Stimulated activated CD8-positive, alpha-beta memory T cell treated with anti-CD3 and anti-CD28 coated beads, Interleukin-2, amount 100 ng/mL, for 48 hours (primary cell): ENCODE data around the gene CORO7.
"Not testable (repeated sequence)": the region's sequence is repeated elsewhere in the genome, so short reads cannot be mapped to it uniquely, and the experiment has no call there.

Experiments
- DNase-seq, 2 donors: peaks; one replicate each; pipeline ENCODE4 v3.0.0-alpha.2; 2020; ENCODE audit warnings: low read depth in 2 of 2

Gene CORO7

DNA sequence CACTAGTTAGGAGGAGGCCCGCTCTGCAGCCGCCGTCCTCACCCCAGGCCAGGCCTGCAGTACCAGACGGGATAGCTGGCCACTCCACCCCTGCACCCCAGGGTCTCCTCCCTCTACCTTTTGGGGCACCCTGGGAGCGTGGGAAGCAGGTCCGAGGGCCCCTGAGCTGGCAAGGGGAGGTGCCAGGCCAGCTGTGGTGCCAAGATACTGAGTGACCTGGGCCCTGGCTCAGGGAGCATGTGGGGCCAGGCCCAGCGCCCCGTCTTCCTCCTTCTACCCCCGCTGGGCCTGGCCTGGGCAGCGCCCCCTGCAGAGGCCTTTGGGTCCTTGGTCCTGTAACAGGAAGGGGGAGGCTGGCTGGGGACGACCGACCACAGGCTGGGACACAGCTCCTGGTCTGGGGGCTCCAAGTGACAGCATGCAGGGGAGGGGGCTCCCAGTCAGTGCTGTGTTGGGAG is 78.2 kb downstream of the CORO7 start:
- no peak for DNase-seq

DNA sequence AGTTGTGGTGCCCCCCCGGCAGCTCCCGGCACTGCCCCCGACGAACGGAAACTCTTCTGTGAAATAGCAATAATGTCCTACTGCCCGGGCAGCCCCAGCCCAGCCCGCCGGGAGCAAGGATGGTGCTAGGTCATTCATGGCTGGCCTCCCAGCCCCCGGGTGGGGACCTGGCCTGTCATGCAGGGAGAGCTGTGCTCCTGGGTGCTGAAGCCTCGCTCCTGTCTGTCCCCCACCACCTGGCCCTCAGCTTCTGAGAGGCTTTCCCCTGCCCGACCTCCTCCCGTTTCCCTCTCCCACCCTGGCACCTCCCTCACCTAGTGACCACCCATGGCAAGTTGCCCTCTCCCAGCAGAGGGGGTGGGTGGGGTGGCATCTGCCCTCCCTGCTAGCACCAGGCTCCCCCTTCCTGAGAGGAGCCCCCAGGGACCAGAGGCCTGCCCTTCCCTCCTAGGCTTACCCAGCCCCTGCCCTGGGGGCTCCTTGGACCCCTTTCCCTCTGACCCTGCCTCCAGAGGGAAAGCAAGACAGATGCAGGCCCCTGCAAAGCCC is 78.8 kb downstream of the CORO7 start:
- DNase-seq, result no peak

DNA sequence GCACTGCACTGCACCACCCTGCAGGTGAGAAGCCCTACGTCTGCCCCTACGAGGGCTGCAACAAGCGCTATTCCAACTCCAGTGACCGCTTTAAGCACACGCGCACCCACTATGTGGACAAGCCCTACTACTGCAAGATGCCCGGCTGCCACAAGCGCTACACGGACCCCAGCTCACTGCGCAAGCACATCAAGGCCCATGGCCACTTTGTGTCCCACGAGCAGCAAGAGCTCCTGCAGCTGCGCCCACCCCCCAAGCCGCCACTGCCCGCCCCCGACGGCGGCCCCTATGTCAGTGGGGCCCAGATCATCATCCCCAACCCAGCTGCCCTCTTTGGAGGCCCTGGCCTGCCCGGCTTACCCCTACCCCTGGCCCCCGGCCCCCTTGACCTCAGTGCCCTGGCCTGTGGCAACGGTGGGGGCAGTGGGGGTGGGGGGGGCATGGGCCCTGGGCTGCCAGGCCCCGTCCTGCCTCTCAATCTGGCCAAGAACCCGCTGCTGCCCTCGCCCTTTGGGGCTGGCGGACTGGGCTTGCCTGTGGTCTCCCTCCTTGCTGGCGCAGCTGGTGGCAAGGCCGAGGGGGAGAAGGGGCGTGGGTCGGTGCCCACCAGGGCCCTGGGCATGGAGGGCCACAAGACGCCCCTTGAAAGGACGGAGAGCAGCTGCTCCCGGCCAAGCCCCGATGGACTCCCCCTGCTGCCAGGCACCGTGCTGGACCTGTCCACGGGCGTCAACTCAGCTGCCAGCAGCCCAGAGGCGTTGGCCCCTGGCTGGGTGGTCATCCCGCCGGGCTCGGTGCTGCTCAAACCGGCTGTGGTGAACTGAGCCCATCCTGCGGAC is 79.5 kb downstream of the CORO7 start:
- no peak for DNase-seq

DNA sequence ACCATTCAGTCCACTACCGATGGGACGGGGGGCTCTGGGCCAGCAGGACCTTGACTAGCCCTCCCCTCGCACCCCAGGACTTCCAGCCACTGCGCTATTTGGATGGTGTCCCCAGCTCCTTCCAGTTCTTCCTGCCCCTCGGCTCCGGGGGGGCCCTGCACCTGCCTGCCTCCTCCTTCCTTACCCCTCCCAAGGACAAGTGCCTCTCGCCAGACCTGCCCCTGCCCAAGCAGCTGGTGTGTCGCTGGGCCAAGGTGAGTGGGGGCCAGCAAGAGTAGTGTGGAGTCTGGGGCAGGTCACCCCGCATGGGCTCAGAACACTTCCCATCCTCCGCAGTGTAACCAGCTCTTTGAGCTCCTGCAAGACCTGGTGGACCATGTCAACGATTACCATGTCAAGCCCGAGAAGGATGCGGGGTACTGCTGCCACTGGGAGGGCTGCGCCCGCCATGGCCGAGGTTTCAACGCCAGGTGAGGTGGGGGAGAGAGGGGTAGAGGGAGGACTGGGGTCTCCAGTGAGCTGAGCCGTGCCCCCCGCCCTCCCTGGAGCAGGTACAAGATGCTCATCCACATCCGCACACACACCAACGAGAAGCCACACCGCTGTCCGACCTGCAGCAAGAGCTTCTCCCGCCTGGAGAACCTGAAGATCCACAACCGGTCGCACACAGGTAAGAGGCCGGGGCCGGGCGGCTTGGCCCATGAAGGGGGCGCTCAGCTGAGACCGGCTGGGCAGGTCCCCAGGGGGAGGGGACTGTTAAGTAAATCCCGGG is 81.5 kb downstream of the CORO7 start:
- no peak for DNase-seq

DNA sequence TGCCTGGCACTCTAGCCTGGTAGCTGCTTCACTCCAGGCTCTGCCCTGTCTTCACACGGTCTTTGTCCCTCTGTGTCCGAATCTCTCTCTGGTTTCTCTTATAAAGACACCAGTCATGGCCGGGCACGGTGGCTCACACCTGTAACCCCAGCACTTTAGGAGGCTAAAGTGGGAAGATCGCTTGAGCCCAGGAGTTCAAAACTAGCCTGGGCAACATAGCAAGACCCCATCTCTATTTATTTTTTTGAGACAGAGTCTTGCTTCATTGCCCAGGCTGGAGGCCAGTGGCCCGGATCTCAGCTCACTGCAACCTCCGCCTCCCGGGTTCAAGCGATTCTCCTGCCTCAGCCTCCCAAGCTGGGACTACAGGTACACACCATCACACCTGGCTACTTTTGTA is 82.7 kb downstream of the CORO7 start:
- not testable (repeated sequence) for DNase-seq

DNA sequence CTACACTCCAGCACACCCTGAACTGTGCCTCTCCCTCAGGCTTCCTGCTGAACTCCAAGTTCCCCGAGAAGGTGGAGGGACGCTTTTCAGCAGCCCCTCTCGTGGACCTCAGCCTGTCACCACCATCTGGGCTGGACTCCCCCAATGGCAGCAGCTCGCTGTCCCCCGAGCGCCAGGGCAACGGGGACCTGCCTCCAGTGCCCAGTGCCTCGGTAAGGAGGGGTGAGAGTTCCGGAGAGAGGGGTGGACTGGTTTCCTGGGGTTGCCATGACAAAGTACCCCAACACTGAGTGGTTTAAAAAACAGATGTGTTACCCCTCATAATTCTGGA is 83.1 kb downstream of the CORO7 start:
- no peak for DNase-seq

DNA sequence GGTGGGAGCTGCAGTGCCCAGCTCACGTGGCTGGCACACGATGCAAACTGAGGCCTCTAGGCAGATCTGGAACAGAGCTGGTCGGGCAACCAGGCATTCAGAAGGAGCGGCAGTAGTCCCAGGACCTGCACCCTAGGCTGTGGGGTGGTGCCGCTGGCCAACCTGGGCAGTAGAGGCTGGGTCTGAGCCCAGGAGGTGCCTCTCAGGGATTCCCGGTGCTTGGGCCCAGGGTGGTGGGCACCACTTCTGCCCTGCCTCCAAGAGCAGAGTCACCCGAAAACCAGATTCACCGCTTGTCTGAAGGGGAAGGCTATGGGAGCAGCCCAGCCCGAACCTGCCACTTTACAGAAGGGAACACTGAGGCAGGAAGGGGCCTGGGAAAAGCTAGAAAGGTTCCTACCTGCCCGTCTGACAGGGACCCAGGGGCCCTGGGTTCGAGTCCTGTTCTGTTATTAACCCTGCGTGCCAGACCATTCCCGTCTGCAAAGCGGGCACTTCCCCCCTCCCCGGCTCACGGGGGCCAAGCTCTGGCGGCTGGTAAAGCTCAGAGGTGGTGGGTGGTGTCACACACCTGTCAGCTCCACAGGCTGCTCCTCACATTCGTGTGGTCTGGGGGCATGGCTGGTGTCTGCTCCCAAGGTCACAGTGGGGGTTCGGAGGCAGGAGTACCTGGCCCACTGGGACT is 83.6 kb downstream of the CORO7 start:
- no peak for DNase-seq

DNA sequence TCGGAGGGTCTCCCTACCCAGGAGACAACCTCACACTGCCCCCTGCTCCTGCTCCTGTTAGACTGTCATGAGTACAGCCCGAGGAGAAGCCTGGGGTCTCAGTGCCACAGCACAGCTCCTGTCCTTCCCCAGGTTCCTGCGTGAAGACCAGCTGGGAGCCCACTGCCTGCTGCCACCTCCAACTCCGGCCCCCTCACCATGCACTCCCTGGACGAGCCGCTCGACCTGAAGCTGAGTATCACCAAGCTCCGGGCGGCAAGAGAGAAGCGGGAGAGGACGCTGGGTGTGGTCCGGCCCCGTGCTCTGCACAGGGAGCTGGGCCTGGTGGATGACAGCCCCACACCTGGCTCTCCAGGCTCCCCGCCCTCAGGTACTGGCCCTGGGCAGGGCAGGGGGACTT is 84.3 kb downstream of the CORO7 start:
- no peak for DNase-seq

DNA sequence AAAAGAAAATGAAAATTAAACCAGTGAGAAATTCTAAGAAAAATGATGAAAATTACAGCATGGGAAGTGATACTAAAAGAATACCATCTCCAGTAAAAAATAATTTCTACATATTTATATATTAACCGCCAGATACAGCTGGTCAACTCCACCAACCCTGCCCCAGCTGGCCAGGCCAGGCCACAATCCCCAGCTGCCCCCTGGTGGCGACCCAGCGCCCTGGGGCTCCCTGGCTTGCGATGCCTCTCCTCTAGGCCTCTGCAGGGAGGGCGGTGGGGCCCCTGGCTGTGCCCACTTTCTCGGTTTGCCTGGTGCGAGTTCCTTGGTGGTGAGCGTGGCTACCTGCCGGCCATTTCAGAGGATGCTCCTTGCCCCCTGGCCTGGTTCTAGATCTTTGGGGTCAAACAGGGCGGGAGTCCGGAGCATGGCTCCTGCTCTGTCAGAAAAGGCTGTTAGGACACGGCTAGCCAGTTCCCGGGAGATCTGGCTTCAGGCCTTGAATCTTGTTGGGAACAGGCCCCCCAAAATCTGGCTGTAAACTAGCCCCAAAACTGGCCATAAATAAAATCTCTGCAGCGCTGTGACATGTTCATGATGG is 86.0 kb downstream of the CORO7 start:
- DNase-seq, result peak; percentile 61 to 69

DNA sequence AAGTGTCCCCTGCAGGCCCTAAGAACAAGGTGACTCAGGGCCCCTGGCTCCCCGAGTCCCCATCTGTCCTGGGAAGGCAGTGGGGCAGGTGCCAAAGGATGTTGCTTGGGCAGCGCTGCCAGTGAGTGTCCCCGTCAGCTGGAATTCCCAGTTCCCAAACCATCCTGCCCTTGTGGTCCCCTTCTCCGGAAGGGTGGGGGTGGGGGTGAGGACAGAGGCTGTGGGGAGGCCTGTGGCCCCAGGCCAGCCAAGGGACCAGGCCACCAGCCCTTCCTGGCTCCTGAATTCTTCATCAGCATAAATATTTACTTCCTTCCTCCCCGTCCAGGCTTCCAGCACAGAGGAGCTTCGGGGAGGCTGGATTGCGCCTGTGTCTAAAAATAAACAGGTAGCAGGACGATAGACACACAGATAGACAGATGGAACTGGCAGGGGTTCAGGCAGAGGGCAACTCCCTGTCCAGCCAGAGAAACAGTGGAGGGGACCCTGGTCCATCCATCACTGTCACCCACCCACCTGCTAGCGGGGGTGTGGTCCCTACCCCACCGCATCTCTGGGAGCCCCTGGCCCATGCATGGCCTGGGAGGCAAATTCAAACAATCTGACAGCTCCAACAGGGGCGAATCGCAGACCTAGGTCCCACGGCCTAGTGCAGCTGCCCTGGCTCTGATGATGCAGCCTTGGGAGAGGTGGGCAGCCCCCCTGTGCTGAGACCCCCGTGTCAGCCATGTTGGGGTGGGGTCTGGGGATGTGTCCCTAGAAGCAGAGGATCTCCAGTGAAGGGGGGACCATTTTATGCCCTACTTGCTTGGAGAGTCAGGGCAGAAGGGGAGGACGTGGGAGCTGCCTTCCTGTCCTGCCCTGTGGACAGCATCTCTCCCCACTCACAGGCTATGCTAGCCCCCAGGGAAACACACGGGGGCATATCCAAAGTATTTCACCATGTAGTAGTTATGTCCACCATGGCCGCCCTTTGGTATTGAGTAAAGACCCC is 87.3 kb downstream of the CORO7 start:
- DNase-seq, result no peak

DNA sequence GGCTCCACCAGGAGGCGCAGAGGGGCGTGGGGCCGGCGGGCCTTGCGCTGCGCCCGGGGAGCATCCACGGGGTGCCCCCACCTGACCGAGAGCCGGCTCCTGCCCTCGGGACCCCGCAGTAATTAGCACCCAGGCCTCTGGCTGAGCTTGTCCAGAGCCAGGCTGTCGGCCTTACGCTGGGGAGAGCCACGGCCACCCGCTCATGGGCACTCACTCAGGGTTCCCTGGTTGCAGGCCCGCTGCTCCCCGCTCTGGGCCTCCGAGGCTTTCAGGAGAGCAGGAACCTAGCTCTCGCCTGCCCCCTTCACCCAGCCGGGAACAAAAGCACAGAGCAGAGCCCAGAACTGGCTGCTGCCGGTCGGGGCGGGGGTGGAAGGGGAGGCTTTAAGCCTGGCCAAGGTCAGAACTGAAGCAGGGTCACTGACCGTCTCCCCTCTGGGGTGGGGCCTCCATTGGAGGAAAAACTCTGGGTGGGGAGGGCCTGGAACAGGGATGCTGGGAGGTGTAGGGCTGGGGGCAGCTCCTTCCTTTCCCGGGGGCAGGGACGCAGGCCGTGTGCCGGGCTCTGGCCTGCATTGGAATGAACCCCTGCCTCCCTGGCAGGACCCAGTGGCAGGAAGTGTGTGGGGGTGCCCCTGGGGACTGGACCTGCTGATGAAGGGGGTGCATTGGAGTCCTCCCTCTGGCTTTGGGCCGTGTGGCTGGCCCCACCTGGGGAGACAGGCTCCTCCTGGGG is 88.2 kb downstream of the CORO7 start:
- no peak for DNase-seq

DNA sequence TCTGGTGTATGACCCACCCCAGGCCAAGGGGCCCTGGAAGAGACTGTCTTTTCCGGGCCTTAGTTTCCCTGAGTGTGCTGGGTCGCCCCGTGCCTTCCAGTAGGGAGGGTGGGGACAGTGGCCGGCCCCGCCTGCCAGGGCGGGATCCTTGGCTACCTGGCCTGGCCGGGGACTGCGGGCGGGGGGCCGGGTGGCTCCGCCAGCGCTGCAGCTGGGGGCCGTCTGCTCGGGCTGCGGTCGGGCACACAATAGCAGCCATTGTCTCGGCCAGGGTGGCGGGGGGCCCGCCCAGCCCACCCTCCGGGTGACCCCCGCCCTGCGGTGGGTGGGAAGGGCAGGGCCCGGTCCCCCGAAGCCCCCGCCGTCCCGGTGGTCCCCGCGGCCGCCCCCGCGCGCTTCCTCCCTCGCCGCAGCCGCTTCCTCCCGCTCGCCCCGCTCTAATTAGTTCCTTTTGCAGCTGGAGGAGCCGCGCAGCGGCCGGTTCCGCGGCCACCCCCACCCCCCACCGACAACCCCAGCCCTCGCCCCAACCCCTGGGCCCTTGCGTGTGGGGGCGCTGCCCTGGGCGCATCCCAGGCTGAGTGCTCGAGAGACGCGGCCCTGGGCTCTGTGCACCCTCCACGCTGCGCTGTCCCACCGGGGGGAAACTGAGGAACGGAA is 88.9 kb downstream of the CORO7 start:
- no peak for DNase-seq

DNA sequence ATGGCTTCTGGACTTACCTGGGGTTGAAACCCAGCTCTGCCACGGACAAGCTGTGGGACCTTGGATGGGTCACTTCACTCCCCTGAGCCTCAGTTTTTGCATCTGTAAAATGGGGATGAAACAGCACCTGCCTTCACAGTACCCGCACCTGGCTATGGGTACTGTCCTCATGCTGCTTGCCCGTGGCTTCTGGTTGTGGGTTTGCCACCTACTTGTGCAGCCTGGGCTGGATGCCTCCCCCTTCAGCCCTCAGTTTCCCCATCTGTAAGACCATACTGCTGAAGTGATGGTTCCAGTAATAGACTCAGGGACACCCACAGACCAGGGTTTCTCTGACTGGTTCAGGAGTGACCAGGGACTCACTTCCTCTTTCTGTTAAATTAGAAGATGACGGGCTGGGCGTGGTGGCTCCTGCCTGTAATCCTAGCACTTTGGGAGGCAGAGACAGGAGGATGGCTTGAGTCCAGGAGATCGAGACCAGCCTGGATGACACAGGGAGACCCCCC is 91.1 kb downstream of the CORO7 start:
- DNase-seq, result no peak

DNA sequence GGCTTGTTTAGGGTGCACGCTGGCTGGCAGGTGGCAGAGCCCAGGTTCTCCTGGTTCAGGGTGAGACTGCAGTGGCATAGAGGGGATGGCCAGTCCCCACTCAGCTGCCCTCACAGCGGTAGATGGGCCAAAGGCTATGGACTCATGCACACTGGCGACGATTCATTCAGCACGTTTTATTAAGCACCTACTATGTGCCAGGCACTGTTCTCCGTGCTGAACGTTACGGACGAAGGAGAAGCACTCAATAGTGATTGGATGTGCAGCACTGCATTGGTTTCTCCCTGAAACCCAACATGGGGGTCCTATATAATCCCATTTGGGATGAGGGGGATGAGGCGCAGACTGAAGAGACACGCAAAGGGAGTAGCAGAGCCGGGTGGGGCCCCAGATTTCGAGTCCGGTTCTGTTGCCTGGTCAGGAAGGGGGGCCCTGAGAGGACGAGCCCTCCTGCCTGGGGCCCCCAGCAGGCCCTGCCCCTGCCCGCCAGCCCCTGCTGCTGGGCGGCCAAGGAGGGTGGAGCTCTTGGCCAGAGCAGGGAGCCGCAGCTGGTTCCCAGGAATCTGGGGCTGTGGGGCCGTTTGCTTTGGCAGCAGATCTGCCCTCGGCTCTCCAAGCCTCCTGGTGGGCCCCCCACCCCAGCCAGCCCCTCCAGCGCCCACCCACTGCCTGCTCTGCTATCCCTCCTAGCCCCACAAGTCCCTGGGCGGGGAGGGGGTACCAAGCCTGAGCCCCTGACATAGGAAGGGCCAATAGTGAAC is 91.7 kb downstream of the CORO7 start:
- DNase-seq, result no peak

DNA sequence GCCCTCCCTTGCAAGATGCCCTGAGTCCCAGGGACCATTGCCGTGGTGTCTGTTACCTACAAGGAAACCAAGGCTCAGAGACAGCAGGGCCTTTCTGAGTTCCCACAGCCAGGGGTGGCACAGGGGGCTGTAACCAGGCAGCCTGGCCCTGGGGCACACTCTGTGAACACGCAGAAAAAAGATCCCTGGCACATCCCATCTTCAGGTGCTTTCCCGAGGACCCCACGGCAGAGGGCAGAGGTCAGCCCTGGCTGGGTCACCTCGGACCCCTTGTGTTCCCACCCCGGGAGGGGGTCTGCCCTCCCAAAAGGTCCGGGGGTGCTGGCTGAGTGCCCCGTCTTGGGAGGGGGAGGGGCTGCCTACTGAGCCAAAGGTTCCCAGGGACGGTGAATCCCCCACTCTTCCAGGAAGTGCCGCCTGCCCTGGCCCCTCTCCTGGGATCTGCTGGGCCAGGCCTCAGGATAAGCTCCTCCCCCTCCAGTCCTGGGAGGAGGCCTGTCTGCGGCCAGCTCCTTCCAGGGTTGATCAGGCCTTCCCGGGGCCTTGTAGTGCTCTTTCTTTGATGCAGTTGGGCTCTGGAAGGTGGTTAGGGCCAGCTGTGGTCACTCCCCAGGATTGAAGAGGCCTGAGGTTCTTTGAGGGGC is 92.4 kb downstream of the CORO7 start:
- no peak for DNase-seq

DNA sequence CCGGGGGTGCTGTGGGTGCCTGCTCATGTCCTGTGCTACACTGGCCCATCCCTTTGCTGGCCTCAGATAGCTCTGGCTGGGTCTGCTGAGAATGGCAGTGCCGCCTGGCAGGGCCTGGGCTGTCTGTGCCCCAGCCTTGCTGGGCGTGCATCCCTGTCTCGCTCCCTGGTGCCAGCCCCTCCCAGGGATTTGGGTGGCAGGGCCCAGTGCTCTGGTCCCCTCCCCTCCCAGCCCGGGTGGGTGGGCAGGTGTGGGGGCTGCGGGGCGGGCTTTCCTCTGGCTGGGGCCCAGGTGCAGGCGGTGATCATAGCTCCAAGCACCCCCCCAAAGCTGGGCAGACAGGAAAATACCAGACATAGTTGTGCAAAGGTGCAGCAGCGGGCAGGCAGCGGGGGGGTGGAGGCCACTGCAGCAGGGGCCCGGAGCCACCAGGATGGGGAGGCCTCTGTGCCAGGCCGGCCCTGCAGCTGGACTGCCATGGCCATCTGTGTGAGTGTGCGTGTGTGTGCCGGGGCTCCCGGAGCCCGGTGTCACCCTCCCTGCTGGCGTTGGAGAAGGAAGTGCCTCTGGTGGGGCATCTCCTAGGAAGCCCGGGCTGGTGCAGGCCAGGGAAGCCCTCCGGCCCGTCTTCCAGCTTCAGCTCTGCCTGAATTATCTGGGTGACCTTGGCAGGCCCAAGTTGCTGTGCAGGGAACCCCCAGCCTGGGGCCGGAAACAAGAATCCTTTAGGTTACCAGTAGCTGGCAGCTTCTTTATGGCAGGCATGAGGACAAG is 93.1 kb downstream of the CORO7 start:
- no peak for DNase-seq
